Stimulated activated CD4-positive, alpha-beta T cell treated with anti-CD3 and anti-CD28 coated beads, Interleukin-2, amount 100 ng/mL, for 48 hours (primary cell): ENCODE measurements around the gene PDE3A.

ENCODE experiments used
- DNase-seq, 2 donors: peaks; one replicate each; pipeline ENCODE4 v3.0.0-alpha.2; 2020

Gene PDE3A

GRCh38 chr12:20628226-20628787 lies 260.0 kb downstream of the PDE3A start:
- no peak for DNase-seq

- DNase-seq, result no peak
These were observed 260.7 kb downstream of the PDE3A start for GRCh38 chr12:20628999-20629398.

GRCh38 chr12:20629414-20630156 lies 261.2 kb downstream of the PDE3A start:
- no peak for DNase-seq

- DNase-seq, result no peak
These were observed 263.4 kb downstream of the PDE3A start for GRCh38 chr12:20631711-20632110.

GRCh38 chr12:20641106-20641505 lies 272.8 kb downstream of the PDE3A start:
- no peak for DNase-seq

GRCh38 chr12:20643822-20644221 lies 275.5 kb downstream of the PDE3A start:
- no peak for DNase-seq

- DNase-seq, result no peak
These were observed 278.0 kb downstream of the PDE3A start for GRCh38 chr12:20646239-20646827.

- DNase-seq, result no peak
These were observed 285.5 kb downstream of the PDE3A start for GRCh38 chr12:20653871-20654270.

- no peak for DNase-seq
These were observed 288.3 kb downstream of the PDE3A start for GRCh38 chr12:20656600-20656999.

GRCh38 chr12:20657496-20657895 lies 289.2 kb downstream of the PDE3A start:
- no peak for DNase-seq

GRCh38 chr12:20681334-20681733 lies 313.0 kb downstream of the PDE3A start:
- no peak for DNase-seq

GRCh38 chr12:20695232-20695631 lies 326.9 kb downstream of the PDE3A start, which contains the start of gene SLCO1C1:
Gene SLCO1C1 (plus strand): TSS chr12:20695332. CDS start chr12:20699577, 4,245 bp downstream.
- no peak for DNase-seq

GRCh38 chr12:20696181-20696905 lies 328.0 kb downstream of the PDE3A start:
- no peak for DNase-seq

- DNase-seq, result no peak
These were observed 332.8 kb downstream of the PDE3A start for GRCh38 chr12:20701106-20701505.

- DNase-seq, result no peak
These were observed 336.5 kb downstream of the PDE3A start for GRCh38 chr12:20704860-20705259.

- no peak for DNase-seq
These were observed 343.5 kb downstream of the PDE3A start for GRCh38 chr12:20711846-20712245.

GRCh38 chr12:20716037-20716436 lies 347.7 kb downstream of the PDE3A start:
- no peak for DNase-seq

- no peak for DNase-seq
These were observed 348.6 kb downstream of the PDE3A start for GRCh38 chr12:20716985-20717384.

- no peak for DNase-seq
These were observed 350.0 kb downstream of the PDE3A start for GRCh38 chr12:20718294-20718693.

- DNase-seq, result no peak
These were observed 353.8 kb downstream of the PDE3A start for GRCh38 chr12:20722142-20722541.

GRCh38 chr12:20731274-20731673 lies 362.9 kb downstream of the PDE3A start:
- no peak for DNase-seq
